Activated naive CD8-positive, alpha-beta T cell treated with anti-CD3 and anti-CD28 coated beads, Interleukin-2, amount 50 U/mL, for 24 hours (primary cell): ENCODE results near the gene ERVV-1.
"Not testable (repeated sequence)": the region's sequence is repeated elsewhere in the genome, so short reads cannot be mapped to it uniquely, and the experiment has no call there.

Experiments
- ATAC-seq: fragments of 150-1000 bp; cut with Tn5 transposase; one replicate; pipeline ENCODE4 v1.10.0; 2021
- DNase-seq: peaks from one replicate; pipeline ENCODE4 v3.0.0; 2021
- H3K27ac Mint-ChIP-seq: one replicate; pipeline ENCODE4 v1.8.0; 2021; ENCODE audit warnings: mild to moderate bottlenecking, mixed read lengths
- H3K27me3 Mint-ChIP-seq: one replicate; pipeline ENCODE4 v1.8.0; 2021; ENCODE audit warnings: mixed read lengths
- H3K36me3 Mint-ChIP-seq: one replicate; pipeline ENCODE4 v1.8.0; 2021; ENCODE audit warnings: low read depth, mixed read lengths
- H3K4me1 Mint-ChIP-seq: one replicate; pipeline ENCODE4 v1.8.0; 2021; ENCODE audit warnings: mixed read lengths
- H3K4me3 Mint-ChIP-seq: one replicate; pipeline ENCODE4 v1.8.0; 2021; ENCODE audit warnings: mild to moderate bottlenecking, moderate library complexity, mixed read lengths
- H3K9me3 Mint-ChIP-seq: one replicate; pipeline ENCODE4 v1.8.0; 2021; ENCODE audit warnings: mixed read lengths

The ERVV-1 gene

DNA sequence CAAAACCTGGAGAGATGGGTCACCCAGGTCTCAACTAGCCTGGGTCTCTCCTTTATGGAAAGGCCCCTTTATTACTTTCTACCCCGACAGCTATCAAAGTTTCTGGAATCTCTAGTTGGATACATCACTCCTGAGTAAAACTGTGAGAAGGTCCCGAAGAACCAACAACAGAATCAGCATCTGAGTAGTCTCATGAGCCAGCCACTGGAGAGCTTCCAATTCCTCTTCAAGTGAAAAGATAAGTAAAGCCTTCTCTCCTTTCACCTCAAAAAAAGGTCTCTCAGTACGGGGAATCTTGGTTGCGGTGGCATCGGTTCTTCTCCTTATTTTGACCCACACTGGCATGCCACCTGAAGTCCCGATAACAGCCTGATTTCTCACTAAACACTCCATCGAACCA lies at the start of gene ERVV-1:
Gene ERVV-1, plus strand, starts transcription at position 301 of the 400 bp plus-strand sequence. CDS start 170 bp downstream, outside the sequence.
- Mint-ChIP-seq H3K27me3 (no peaks in the 10 kb centered on the region), H3K4me3 (no peak within 1 kb of the TSS), H3K27ac (no peak within 1 kb of the TSS), H3K9me3 (peaks cover 33% of the 10 kb centered on the region), H3K36me3 (peaks cover 1% of the 10 kb centered on the region), H3K4me1 (no peaks in the 10 kb centered on the region)
- DNase-seq: no peak
- no peak for ATAC-seq

DNA sequence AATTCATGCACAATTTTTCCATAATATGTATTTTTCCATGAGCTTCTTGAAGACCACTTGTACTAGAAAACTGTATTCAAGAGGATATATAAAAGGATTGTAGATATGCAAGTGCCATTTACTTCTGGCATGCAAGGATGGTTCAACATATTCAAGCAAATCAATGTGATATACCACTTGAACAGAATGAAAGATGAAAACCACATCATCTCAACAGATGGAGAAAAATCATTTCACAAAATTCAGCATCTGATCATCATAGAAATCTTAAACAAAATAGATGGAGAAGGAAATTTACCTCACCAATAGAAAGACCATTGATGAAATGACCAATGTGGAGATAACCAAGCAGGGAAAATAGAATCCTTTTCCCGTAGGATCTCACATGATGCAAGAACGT lies 45.9 kb upstream of the ERVV-1 start:
- no peak overlapping the region for H3K4me3 Mint-ChIP-seq
- H3K4me1 Mint-ChIP-seq: peaks cover 10% of the 10 kb centered on the region
- no peak overlapping the region for H3K27ac Mint-ChIP-seq
- ATAC-seq: no peak
- peaks cover 49% of the 10 kb centered on the region for H3K9me3 Mint-ChIP-seq
- no peak for DNase-seq
- H3K27me3 Mint-ChIP-seq: no peaks in the 10 kb centered on the region
- peaks cover 41% of the 10 kb centered on the region for H3K36me3 Mint-ChIP-seq

DNA sequence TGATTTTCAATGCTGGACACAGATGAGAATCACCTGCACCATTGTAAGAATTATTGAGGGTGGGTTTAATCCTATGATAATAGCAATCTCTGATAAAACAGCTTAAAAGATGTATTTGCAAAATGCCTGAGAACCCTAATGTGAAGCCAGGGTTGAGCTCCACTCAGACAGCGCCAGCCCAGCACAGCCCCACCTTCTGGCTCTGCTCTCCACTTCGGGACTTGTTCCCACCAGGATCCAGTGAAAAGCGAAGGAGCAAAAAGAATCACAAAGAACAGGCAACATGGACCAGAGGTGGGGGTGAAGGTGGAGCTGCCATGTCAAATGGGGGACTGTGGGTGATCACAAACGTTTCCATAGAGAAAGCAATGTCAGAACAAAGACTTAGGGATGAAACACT lies 32.4 kb upstream of the ERVV-1 start:
- no peaks in the 10 kb centered on the region for H3K4me1 Mint-ChIP-seq
- H3K27me3 Mint-ChIP-seq: no peaks in the 10 kb centered on the region
- no peak overlapping the region for H3K4me3 Mint-ChIP-seq
- DNase-seq (no peak), ATAC-seq (no peak)
- H3K9me3 Mint-ChIP-seq: peaks cover 15% of the 10 kb centered on the region
- H3K36me3 Mint-ChIP-seq: peaks cover 14% of the 10 kb centered on the region
- H3K27ac Mint-ChIP-seq: no peak overlapping the region

- ATAC-seq, DNase-seq, H3K4me1 Mint-ChIP-seq: not testable (repeated sequence)
Observed at GRCh38 chr19:52983167-52983566, 30.6 kb upstream of the ERVV-1 start.

GRCh38 chr19:52987221-52987620 lies 26.5 kb upstream of the ERVV-1 start:
- Mint-ChIP-seq H3K4me1 (no peaks in the 10 kb centered on the region), H3K36me3 (peaks cover 46% of the 10 kb centered on the region), H3K27me3 (peaks cover 6% of the 10 kb centered on the region), H3K27ac (no peak overlapping the region), H3K4me3 (no peak overlapping the region), H3K9me3 (peaks cover 30% of the 10 kb centered on the region)
- no peak for ATAC-seq
- DNase-seq: no peak

More at GRCh38 chr19:52983167-52983566, 30.6 kb upstream of the ERVV-1 start:
- H3K36me3 Mint-ChIP-seq: peaks cover 29% of the 10 kb centered on the region
- not testable (repeated sequence) for H3K4me3 Mint-ChIP-seq, H3K27me3 Mint-ChIP-seq, H3K27ac Mint-ChIP-seq
- H3K9me3 Mint-ChIP-seq: peaks cover 29% of the 10 kb centered on the region

DNA sequence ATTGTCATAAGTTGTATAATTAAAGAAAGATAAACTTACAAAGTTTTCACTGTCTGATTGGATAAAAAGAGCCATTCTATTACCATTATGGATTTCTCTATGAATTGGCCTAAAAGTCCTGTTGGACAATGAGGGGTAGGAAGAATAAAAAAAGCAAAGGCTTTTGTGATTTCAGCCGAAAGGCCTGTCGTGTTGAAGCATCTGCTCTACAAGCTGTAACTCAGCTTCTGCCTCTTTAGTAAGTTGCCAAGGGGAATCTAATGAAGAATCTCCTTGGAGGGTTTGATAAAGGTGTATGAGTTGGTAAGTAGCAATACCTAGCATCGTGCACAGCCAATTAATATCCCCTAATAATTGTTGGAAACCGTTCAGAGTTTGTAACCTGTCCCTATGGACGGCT lies 25.2 kb upstream of the ERVV-1 start:
- peaks cover 50% of the 10 kb centered on the region for H3K36me3 Mint-ChIP-seq
- H3K9me3 Mint-ChIP-seq: peaks cover 33% of the 10 kb centered on the region
- H3K4me1 Mint-ChIP-seq: peaks cover 10% of the 10 kb centered on the region
- DNase-seq: no peak
- H3K4me3 Mint-ChIP-seq: no peak overlapping the region
- H3K27me3 Mint-ChIP-seq: peaks cover 13% of the 10 kb centered on the region
- no peak overlapping the region for H3K27ac Mint-ChIP-seq
- no peak for ATAC-seq

DNA sequence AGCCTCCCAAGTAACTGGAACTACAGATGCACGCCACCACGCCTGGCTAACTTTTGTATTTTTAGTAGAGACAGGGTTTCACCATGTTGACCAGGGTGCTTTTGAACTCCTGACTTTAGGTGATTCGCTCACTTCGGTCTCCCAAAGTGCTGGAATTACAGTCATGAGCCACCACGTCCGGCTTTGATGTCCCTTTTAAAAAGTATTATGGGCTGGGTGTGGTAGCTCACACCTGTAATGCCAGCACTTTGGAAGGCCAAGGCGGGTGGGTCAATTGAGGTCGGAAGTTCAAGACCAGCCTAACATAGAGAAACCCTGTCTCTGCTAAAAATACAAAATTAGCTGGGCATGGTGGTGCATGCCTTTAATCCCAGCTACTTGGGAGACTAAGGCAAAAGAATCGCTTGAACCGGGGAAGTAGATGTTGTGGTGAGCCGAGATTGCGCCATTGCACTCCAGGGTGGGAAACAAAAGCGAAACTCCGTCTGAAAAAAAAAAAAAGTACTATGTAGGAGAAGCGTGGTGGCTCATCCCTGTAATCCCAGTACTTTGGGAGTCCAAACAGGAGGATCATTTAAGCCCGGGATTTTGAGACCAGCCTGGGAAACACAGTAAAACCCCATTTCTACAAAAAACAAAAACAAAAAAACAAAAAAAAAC lies 22.8 kb upstream of the ERVV-1 start:
- DNase-seq (no peak), ATAC-seq (no peak)
- H3K27ac Mint-ChIP-seq: no peak overlapping the region
- H3K4me1 Mint-ChIP-seq: peaks cover 15% of the 10 kb centered on the region
- H3K27me3 Mint-ChIP-seq: peaks cover 13% of the 10 kb centered on the region
- H3K4me3 Mint-ChIP-seq: no peak overlapping the region
- peaks cover 30% of the 10 kb centered on the region for H3K9me3 Mint-ChIP-seq
- H3K36me3 Mint-ChIP-seq: peaks cover 47% of the 10 kb centered on the region

- peaks cover 13% of the 10 kb centered on the region for H3K27me3 Mint-ChIP-seq
- H3K9me3 Mint-ChIP-seq: peaks cover 26% of the 10 kb centered on the region
- H3K4me1 Mint-ChIP-seq: peaks cover 15% of the 10 kb centered on the region
- H3K36me3 Mint-ChIP-seq: peaks cover 41% of the 10 kb centered on the region
- H3K4me3 Mint-ChIP-seq: no peak overlapping the region
- no peak for DNase-seq
- no peak for ATAC-seq
- H3K27ac Mint-ChIP-seq: no peak overlapping the region
Observed at GRCh38 chr19:52991484-52991883, 22.2 kb upstream of the ERVV-1 start.

DNA sequence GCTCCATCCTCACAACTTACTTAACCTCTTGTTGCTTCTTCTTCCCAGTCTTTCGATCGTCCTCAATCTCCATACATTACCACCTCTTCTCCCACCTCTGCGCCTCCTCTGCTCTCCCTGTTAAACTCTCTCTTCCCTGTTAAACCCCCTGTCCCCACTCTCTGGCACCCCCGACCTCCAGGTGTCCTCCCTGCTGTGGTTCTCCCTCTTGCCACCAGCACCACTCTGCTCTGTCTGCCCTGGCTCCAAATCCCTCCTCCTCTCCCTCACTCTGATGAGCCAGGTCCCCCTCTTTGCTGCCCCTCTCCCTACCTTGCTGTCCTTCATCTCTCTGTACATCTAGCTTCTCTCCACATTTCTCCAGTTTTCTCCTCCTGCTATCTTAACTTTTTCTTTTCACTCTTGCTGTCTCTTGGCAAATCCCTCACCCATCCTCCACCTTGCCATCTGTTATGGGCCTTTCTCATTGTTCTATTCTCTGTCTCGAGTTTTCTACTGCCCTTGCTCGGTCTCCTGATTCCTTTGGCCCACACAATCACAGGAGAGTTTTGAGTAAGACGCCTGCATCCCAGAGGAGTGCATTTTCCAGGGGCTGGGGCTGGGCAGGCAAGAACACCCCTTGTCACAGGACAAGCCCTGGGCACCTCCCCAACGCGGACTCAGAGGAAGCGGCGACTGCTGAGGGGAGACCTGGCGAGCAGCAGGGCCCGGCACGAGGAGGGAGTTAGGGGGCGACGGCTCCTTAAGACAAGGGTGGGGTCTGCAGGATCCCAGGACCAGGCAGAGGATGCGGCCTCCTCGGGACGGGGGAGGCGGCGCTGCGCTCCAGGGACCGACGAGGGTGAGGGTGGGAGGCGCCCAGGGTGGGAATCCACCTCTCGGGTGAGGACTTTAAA lies 21.4 kb upstream of the ERVV-1 start:
- peaks cover 34% of the 10 kb centered on the region for H3K36me3 Mint-ChIP-seq
- peak overlapping the region; percentile 70 for H3K4me3 Mint-ChIP-seq
- no peak for DNase-seq
- peaks cover 17% of the 10 kb centered on the region for H3K9me3 Mint-ChIP-seq
- H3K27me3 Mint-ChIP-seq: peaks cover 13% of the 10 kb centered on the region
- no peak for ATAC-seq
- no peak overlapping the region for H3K27ac Mint-ChIP-seq
- H3K4me1 Mint-ChIP-seq: peaks cover 15% of the 10 kb centered on the region

GRCh38 chr19:52993342-52994178 lies 20.2 kb upstream of the ERVV-1 start:
- peak; percentile 93 for ATAC-seq
- Mint-ChIP-seq H3K4me1 (peaks cover 15% of the 10 kb centered on the region), H3K9me3 (peaks cover 17% of the 10 kb centered on the region), H3K4me3 (peak overlapping the region; percentile 77), H3K27ac (no peak overlapping the region), H3K27me3 (peaks cover 18% of the 10 kb centered on the region), H3K36me3 (peaks cover 27% of the 10 kb centered on the region)
- peak; percentile 75 for DNase-seq

DNA sequence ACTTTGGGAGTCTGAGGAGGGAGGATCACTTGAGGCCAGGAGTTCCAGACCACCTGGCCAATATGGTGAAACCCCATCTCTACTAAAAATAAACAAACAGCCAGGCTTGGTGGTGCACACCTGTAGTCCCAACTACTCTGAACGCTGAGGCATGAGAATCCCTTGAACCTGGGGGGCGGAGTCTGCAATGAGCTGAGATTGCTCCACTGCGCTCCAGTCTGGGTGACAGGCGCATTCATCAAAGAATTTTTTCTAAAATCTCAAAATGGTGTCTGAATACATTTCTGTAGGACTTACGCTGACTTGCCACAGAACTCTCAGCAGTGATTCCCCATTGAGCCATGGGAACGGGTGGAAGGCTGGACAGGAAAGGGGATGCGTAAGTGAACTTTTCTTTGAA lies 18.0 kb upstream of the ERVV-1 start:
- H3K4me1 Mint-ChIP-seq: peaks cover 15% of the 10 kb centered on the region
- H3K9me3 Mint-ChIP-seq: peaks cover 26% of the 10 kb centered on the region
- no peak for ATAC-seq
- H3K27me3 Mint-ChIP-seq: peaks cover 24% of the 10 kb centered on the region
- no peak for DNase-seq
- H3K4me3 Mint-ChIP-seq: no peak overlapping the region
- peaks cover 22% of the 10 kb centered on the region for H3K36me3 Mint-ChIP-seq
- no peak overlapping the region for H3K27ac Mint-ChIP-seq

GRCh38 chr19:52997975-52998374 lies 15.7 kb upstream of the ERVV-1 start:
- DNase-seq (no peak), ATAC-seq (no peak)
- H3K4me1 Mint-ChIP-seq: peaks cover 7% of the 10 kb centered on the region
- peaks cover 12% of the 10 kb centered on the region for H3K27me3 Mint-ChIP-seq
- H3K36me3 Mint-ChIP-seq: peaks cover 12% of the 10 kb centered on the region
- no peak overlapping the region for H3K27ac Mint-ChIP-seq
- H3K4me3 Mint-ChIP-seq: no peak overlapping the region
- peaks cover 18% of the 10 kb centered on the region for H3K9me3 Mint-ChIP-seq

DNA sequence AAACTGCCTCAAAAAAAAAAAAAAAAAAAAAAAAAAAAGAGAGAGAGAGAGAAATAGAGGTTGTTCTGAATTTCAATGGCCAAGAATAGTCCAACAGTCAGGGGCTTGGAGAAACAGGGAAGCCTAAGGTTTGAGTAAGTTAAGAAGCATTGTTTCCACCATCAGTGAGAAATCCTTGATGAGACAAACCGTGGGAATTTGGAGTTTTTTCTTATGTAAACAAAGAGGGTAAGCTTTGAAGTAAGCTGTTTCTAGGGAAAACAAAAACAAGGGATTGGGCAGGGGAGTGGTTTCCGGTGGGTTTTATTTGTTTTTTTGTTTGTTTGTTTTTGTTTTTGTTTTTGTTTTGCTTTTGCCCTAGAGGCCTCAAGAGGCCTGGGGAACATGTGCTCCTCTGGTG lies 11.2 kb upstream of the ERVV-1 start:
- H3K27ac Mint-ChIP-seq: no peak overlapping the region
- H3K9me3 Mint-ChIP-seq: peaks cover 18% of the 10 kb centered on the region
- no peak overlapping the region for H3K4me3 Mint-ChIP-seq
- ATAC-seq (no peak), DNase-seq (no peak)
- H3K4me1 Mint-ChIP-seq: no peaks in the 10 kb centered on the region
- H3K27me3 Mint-ChIP-seq: peaks cover 12% of the 10 kb centered on the region
- H3K36me3 Mint-ChIP-seq: peaks cover 4% of the 10 kb centered on the region

DNA sequence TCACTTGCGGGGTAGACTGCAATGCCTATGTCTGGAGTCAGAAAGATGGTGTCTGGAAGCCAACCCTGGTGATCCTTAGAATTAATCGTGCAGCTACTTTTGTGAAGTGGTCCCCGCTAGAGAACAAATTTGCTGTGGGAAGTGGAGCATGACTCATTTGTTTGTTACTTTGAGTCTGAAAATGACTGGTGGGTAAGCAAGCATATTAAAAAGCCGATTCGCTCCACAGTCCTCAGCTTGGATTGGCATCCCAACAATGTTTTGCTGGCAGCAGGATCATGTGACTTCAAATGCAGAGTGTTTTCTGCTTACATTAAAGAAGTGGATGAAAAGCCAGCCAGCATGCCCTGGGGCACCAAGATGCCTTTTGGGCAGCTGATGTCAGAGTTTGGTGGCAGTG lies 9.5 kb upstream of the ERVV-1 start:
- Mint-ChIP-seq H3K4me3 (no peak overlapping the region), H3K27me3 (peaks cover 2% of the 10 kb centered on the region), H3K9me3 (peaks cover 16% of the 10 kb centered on the region), H3K4me1 (no peaks in the 10 kb centered on the region), H3K36me3 (peaks cover 1% of the 10 kb centered on the region), H3K27ac (no peak overlapping the region)
- DNase-seq (no peak), ATAC-seq (no peak)
